Endothelial cell (in vitro differentiated cells): ENCODE results near the gene CAV1. TPM values are rescaled to one million over a fixed set of nuclear protein-coding genes. Genes with fewer than 3 reads are reported as not detected.

Source experiments
- DNase-seq: peaks from one replicate; pipeline ENCODE4 v3.0.0; 2021; ENCODE audit warnings: low spot score
- H3K27ac Mint-ChIP-seq: one replicate; pipeline ENCODE4 v1.8.0; 2021; ENCODE audit warnings: mixed read lengths, inconsistent platforms; ENCODE audit not compliant: unreplicated experiment
- H3K27me3 Mint-ChIP-seq: one replicate; pipeline ENCODE4 v1.8.0; 2021; ENCODE audit warnings: mild to moderate bottlenecking, moderate library complexity, mixed read lengths, inconsistent platforms; ENCODE audit not compliant: unreplicated experiment
- H3K36me3 Mint-ChIP-seq: one replicate; pipeline ENCODE4 v1.8.0; 2021; ENCODE audit warnings: mild to moderate bottlenecking, low read depth, mixed read lengths, inconsistent platforms; ENCODE audit not compliant: unreplicated experiment
- H3K4me1 Mint-ChIP-seq: one replicate; pipeline ENCODE4 v1.8.0; 2021; ENCODE audit warnings: mild to moderate bottlenecking, mixed read lengths, inconsistent platforms; ENCODE audit not compliant: unreplicated experiment
- H3K4me3 Mint-ChIP-seq: one replicate; pipeline ENCODE4 v1.8.0; 2021; ENCODE audit warnings: mild to moderate bottlenecking, mixed read lengths, inconsistent platforms; ENCODE audit not compliant: unreplicated experiment
- H3K9me3 Mint-ChIP-seq: one replicate; pipeline ENCODE4 v1.8.0; 2021; ENCODE audit warnings: mixed read lengths, inconsistent platforms; ENCODE audit not compliant: unreplicated experiment
- total RNA-seq: library from RNA; stranded (reverse); fragmentation: NEBNext Ultra II Directional; extraction: Animal tissue kit (Norgen Biotek cat#: 25700); gene quantifications from one replicate; pipeline ENCODE4 v1.2.1, GENCODE V29; 2021; ENCODE audit not compliant: unreplicated experiment
- TF ChIP-seq, protein P1 (sequence below): fragments of 200-600 bp; sonication (generic); IDR thresholded peaks from one replicate; pipeline ENCODE4 v1.5.0; 2021; ENCODE audit warnings: antibody characterized with exemption; ENCODE audit not compliant: unreplicated experiment

CAV1 gene
- total RNA-seq, 1 donor from 2014 or later: 48.2 TPM

DNA sequence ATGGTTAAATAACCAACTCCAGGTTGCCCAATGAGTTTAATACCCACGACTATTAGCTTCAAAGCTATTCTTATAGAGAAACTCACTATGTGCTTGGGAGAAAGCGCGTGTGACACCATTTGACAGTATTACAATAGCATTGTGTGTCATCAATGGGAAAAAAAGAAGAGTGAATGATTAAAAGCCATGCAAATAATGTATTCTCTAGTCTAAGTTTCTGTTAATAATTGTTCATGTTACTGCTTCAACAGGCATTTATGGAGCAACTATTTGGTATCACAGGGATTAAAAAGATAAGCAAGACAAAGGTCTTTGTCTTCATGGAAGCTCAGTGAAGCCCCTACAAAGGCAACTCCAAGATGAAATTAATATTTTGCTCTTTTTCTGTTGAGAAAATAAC is 47.2 kb downstream of the CAV1 start:
- H3K4me3 Mint-ChIP-seq: no peak overlapping the region
- no peaks in the 10 kb centered on the region for H3K36me3 Mint-ChIP-seq
- H3K27me3 Mint-ChIP-seq: peaks cover 2% of the 10 kb centered on the region
- H3K9me3 Mint-ChIP-seq: no peaks in the 10 kb centered on the region
- DNase-seq: no peak
- H3K27ac Mint-ChIP-seq: no peak overlapping the region
- TF ChIP-seq, protein P1, sequence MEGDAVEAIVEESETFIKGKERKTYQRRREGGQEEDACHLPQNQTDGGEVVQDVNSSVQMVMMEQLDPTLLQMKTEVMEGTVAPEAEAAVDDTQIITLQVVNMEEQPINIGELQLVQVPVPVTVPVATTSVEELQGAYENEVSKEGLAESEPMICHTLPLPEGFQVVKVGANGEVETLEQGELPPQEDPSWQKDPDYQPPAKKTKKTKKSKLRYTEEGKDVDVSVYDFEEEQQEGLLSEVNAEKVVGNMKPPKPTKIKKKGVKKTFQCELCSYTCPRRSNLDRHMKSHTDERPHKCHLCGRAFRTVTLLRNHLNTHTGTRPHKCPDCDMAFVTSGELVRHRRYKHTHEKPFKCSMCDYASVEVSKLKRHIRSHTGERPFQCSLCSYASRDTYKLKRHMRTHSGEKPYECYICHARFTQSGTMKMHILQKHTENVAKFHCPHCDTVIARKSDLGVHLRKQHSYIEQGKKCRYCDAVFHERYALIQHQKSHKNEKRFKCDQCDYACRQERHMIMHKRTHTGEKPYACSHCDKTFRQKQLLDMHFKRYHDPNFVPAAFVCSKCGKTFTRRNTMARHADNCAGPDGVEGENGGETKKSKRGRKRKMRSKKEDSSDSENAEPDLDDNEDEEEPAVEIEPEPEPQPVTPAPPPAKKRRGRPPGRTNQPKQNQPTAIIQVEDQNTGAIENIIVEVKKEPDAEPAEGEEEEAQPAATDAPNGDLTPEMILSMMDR: no peak
- H3K4me1 Mint-ChIP-seq: peaks cover 19% of the 10 kb centered on the region

DNA sequence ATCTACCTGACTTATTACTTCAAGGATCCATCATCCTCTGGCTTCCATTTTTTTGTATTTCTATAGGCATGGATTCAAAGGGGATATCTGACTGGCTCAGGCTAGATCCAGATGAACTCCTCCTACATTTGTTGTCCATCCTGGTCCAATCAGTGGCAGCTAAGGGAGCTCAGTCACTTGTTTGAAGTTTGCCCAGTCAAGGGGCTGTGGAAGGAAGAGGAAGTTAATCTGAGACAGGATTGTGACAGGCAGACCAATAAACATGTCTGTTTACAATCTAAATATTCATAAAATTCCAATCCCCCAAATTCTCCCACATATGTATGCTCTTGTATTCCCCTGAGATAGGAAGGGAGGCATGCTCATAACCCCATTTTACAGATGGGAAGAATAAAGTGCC is 48.7 kb downstream of the CAV1 start:
- Mint-ChIP-seq H3K4me1 (peaks cover 19% of the 10 kb centered on the region), H3K27ac (no peak overlapping the region), H3K27me3 (peaks cover 2% of the 10 kb centered on the region), H3K36me3 (no peaks in the 10 kb centered on the region), H3K4me3 (no peak overlapping the region), H3K9me3 (no peaks in the 10 kb centered on the region)
- DNase-seq: no peak
- TF ChIP-seq, protein P1: no peak

DNA sequence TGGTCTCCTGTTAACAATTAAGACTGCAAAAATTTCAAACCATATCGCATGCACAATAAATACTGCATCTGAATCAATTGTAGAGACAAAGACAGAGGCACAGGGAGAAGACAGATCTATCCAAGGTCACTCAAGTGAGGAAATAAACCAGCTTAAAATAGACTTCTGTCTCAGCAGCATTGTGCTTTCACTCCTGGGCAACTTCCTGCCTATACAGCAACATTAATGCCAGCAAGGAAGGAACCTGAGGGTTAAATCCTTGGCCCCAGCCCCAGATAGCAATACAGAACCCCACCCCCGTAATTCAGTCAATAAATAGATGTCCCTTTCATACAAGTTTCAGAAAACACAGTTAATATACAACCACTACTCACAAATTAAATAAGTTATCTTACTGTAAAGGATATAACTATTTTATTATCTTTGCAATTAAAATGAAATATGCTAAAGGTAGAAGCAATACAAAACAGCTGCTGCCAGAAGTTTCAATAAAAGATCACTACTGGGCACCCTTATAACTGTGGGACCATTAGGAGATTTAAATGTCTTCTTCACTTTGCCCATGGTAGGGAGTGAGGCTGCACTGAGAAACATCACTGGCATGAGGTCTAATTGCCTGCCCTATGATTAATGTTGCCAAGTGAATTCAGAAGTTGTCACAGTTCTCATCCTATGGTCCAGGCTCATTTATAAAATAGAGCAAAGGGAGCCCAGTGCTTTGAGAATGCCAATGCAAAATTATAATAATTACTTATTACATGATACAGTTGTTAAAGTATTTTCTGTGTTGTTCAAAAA is 49.4 kb downstream of the CAV1 start:
- no peak for DNase-seq
- Mint-ChIP-seq H3K27ac (no peak overlapping the region), H3K4me3 (no peak overlapping the region), H3K36me3 (no peaks in the 10 kb centered on the region), H3K9me3 (no peaks in the 10 kb centered on the region), H3K27me3 (peaks cover 2% of the 10 kb centered on the region), H3K4me1 (peaks cover 19% of the 10 kb centered on the region)
- TF ChIP-seq, protein P1: no peak

DNA sequence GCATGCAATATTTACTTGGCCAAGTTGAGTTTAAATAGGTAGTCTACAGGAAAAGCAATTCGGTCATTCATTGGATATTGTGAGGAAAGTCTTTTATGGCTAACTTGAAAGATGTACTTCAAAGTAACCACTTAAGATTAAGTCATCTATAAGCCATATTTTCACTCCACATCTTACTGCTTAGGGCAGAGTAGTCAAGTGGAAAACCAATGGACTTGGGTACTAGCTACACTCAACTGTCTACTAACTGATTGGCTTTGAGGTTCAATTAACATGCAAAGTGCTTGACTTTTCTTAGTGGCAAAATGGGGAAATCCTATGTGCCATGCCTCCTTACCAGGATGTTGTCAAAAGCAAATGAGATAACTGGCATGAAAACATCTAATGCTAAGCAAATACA is 51.0 kb downstream of the CAV1 start:
- Mint-ChIP-seq H3K4me1 (peaks cover 19% of the 10 kb centered on the region), H3K27ac (no peak overlapping the region), H3K4me3 (no peak overlapping the region), H3K27me3 (peaks cover 2% of the 10 kb centered on the region), H3K36me3 (no peaks in the 10 kb centered on the region), H3K9me3 (no peaks in the 10 kb centered on the region)
- TF ChIP-seq, protein P1: no peak
- no peak for DNase-seq
